H4 (cell line): ENCODE measurements around the gene JMY. TPM values are rescaled to one million over a fixed set of nuclear protein-coding genes. Genes with fewer than 3 reads are reported as not detected.
A peak's percentile ranks its signal among the peaks of the same experiment; 100 is the strongest.

Experiments
- DNase-seq: peaks from one replicate; pipeline ENCODE4 v3.0.0-alpha.2; 2015; ENCODE audit warnings: low spot score
- total RNA-seq: library from RNA; depleted of rRNA; stranded (reverse); fragments of >200 nt; shearing (Covaris generic); gene quantifications from 2 replicates; pipeline ENCODE4 v1.2.3, GENCODE V29; 2014; rRNA removed

Gene JMY
- total RNA-seq, 1 experiment from 2014 or later: 3.5 TPM

DNA sequence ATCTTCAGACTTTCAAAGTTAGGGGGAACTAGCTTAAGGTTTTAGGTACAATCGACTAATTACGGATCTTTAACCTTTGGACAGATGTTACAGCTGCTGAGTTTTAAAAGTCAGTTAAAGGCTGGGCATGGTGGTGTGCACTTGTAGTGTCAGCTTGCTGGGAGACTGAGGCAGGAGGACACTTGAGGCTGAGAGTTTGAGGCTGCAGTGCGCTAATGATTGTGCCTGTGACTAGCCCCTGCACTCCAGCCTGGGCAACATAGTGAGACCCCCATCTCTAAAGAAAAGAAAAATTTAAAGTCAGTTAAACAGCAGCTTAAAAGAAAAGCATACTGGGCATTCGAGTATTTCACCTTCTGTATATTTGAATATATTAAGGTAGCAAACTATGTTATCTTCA is 51.4 kb downstream of the JMY start:
- no peak for DNase-seq

DNA sequence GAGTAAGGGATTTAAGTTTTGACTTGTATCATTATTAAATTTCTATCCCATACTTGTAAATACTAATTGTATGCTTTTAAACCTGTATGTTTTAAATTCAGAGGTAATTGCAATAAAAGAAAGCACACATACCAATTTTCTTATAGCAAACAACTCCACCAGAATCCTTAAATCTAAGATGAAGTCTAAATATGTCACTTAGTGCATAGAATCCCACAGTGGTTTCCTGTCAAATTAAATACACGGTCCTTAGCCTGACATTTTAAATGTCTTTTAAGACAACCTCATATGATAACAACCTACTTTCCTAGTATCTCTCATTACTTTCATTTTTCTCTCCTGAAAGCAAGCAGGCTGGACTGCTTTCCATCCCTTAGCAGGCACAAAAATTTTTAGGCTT is 52.0 kb downstream of the JMY start:
- no peak for DNase-seq

DNA sequence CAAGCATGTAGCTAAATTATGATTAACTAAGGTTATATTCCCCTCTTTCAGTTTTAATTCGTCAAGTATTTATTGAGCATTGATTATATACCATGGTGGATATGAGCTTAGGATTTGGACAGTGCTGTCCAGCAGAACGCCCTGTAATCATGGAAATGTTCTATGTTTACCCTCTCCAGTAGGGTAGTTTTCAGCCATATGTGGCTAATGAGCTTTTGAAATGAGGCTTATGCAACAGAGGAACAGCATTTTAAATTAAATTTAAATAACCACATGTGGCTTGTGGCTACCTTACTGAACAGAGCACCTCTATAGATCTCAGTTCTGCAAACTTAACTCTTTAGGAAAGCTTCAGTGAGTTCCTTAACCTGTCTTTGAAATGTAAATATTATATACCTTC is 59.1 kb downstream of the JMY start:
- DNase-seq: no peak

DNA sequence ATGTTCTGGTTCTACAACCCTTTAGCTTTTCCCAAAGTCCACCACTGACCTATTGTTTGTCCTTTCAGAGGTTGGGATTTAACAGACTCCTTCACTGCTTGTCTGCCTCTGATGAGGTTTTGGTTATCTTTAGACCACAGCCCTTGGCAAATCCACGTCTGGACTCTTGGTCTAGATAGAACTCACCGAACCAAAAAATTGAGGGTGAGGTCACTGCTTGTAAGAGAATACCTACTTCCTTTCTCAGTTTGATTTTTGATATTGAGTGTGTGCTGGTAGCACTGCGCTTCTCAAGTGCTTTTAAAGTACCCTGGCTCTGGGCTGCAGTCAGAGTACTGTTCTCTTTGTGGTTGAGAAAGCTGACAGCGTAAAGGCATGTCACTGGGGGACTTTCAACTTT is 61.7 kb downstream of the JMY start:
- no peak for DNase-seq

DNA sequence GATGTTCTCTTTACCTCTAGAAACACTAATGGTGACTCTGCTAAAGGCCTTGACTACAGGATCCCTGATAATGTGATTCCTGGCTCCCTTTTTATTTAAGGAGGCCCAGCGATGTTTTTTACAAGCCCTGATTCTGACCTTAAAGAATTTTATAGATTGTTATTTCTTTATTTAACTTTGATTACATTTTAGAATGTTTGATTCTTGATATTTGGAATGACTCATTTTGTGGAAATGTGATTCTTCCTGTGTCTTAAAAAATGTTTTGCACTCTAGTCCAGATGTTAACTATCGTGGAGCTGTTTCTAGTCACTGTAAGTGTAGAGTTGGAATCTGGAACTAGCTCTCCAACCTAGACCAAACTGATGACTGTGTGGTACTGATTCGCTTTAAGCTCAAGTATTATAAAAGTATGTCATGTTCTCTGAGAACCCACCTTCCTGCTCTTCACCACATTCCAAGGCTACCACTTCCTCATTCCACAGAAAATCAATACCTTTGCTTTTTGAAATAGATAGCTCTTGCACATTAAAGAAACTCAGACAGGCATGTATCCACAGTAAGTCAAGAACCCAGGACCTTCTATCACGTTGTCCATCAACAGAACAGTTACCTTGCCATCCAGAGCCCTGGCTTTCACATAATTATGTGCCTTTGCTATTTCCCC is 65.2 kb downstream of the JMY start:
- DNase-seq: no peak

DNA sequence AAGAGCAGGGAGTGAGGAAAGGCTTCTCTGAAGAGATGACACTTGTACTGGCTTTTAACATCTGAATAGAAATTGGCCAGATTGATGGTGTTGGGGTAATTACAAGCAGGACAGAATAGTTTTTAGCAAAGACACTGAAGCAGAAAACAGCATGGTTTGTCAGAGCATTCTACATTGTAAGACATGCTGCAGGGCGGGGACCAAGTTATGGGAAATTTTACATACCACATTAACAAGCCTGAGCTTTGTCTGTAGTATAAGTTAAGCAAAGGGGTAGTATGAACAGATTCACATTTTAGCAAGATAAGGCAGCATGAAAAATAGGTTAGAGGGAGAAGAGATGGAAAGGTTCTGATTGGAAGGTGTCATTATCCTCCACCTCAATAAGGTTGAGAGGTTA is 66.5 kb downstream of the JMY start:
- no peak for DNase-seq

DNA sequence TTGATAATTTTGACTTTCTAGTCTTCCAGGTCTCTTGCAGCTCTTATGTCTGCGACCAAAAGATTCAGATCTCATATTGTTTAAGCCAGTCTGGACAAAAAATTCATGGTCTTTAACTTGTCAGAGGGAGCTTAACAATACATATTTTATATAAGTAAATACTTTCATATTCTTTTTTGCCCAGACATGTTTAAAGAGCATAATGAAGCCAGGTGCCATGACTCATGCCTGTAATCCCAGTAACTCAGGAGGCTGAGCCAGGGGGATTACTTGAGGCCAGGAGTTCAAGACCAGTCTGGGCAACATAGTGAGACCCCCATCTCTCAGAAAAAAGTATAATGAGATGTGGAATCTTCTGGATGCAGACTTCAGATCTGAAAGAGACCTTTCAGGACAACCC is 69.8 kb downstream of the JMY start:
- DNase-seq: no peak

DNA sequence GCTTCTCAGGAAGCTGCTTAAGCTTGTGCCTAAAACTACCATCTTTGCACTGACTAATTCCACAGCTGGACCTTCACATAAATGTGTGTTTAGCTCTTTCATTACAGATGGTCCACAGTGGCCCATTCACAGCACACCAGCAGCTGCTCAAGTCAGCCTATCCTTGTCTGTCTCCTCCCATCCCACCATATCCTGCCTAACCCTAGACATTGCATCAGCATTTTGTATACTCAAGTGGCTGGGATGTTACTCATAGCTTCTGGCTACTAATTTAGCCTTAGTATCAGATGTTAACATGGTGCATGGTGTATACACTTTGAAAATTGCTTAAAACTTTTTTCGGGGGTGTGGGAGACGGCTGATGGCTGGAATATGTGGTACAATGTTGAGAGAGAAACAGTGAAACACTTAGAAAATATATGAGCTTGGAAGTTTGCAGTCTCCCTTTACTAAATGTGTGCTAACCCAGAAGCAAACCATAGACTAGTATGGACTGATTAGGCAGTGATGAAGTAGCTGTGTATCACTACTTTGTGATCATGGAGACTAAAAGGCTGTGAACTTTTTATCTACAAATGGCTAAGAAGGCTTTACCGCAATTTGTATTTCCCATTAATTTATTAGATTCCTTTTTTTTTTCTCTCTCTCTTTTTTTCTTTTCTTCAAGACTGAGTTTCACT is 83.1 kb downstream of the JMY start:
- peak; percentile 80 for DNase-seq

DNA sequence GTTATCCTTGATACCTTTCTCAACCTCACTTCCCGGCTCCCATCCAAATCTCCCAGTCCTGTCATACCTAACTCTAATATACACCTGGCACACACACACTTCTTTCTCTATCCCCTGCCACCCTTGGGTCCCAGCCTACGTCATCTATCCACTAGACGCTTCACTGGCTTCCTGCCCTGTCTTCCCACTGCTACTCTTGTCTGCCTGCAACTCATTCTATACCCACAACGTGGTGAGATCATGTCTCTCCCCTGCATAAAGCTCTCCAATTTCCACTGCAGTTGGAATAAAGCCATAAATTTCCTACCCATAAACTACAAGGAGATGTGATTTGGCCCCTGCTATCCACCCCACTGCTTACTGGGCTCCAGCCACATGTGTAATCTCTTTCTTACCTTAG is 93.5 kb downstream of the JMY start:
- DNase-seq: no peak

DNA sequence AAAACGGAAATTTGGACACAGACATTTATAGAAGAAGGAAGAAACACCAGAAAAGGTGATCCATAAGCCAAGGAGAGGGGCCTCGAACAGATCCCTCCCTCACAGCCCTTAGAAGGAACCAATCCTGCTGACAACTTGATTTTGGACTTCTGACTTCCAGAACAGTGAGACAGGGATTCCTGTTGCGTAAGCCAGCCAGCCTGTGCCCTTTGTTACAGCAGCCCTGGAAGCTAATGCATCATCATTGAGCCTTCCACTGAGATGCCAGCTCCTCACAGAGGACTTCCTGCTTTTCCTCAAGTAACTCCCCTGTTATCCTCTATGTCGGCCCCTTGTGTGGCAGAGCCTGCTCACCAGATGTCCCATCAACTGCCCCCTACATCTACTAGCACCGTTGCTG is 94.1 kb downstream of the JMY start:
- DNase-seq: no peak

DNA sequence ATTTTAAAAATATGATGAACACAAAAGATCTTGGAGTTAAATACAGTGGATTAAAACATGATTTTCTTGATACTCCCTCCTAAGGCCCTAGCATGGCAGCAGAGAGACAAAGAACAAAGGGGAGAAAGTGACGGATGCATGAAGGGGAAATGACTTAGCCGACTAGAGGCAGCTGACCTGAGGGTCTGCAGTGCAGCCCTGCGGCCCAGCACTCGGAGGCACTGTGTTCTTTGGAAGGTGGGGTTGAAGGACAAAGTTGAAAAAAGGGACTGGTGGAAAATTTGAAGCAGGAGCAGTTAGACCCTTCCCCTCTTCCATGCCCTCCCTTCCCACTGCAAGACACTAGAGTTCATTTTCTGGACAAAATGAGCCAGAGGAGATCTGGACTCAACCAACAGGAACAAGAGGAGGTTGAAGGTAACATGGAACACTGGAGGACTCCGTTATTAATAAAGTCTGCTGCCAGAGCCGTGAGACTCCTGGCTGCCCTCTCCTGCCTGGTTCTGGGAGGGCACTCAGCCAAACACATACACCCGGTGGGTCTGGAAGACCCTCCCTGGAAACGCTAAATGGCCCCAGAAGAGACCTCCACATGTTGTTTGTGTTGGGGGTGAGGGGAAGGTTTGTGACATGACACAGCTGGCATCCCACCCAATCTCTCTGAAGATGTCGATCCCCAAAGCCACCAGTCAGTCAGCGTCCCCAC is 98.1 kb downstream of the JMY start:
- DNase-seq: no peak

DNA sequence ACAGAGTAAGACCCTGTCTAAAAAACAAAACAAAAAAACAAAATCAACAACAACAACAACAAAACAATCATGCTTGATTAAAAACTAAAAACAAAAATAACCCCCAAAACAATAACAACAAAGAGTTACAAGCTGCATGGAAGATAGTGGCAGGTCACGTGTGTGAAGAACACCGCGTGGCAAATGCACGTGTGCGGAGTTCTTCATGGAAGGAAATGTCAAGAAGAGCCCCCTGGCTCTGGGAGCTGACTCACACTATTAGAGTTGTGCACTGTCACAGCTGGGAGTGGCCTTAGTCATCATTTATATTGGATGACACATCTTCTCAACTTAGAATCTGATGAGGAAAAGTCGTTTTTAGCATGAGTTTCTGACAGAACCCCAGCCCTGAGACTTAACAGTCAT is 110.5 kb downstream of the JMY start:
- DNase-seq: peak; percentile 39

DNA sequence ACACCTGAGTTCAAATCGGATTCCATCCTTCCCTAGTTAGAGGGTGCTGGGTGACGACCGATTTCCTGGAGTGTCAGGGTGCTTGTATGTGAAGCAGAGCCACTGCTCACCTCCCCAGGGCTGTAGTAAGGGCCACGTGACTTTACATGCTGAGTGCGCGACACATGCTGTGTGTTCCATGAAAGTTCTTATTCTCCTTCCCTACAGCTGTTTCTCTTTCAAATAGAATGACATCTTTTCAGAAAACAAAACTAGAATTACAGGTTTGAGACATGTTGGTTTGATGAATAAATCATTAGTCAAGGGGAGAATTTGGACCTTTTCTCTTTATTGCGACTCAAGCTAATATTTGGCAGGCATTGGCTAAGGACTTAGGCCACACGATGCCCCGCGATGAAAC is 113.1 kb downstream of the JMY start:
- no peak for DNase-seq

DNA sequence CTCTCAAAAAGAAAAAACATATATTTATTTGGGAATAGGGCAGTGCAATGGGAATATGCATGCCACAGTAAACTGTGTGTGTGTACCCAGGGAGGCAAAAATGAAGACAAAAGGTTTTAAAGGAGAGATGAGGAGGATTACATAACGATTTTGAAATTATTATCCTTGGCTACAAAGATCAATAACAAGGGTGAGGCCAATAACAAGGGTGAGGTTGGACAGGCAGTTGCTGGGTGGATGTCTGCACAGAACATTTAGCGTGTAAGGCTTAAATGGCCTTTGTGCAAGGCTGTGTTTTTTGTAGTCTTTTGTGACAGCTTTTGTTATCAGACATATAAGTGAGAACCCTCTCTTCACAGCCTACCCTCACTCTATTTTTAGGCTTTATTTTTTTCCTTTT is 114.0 kb downstream of the JMY start:
- no peak for DNase-seq

DNA sequence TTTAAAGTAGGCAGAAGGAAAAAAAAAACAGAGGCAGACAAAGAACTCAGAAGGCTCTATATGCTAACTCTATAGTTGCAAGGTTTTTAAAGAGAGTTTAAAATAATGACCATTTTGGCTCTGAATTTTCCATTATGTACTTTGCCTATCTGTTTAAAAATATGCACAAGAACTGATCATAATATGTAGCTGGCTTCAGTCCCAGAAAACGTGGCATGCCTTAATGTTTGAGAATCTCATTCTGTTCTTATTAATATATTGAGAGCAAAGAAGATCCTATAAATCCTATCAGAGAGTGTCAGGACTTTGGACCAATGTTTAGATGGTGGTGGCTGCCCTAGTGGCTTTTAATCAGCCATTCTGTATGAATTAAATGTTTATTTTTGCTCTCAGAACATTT is 121.5 kb downstream of the JMY start:
- no peak for DNase-seq

Other genes starting within 250 kb of the JMY start
- gene DMGDH, start 166.5 kb upstream of the JMY start, total RNA-seq: 0.37 TPM in 1 of 2 replicates, not detected in the other
- gene BHMT2, start 166.4 kb upstream of the JMY start, total RNA-seq: not detected in 2 replicates
- not detected in 2 replicates for gene BHMT, start 124.3 kb upstream of the JMY start, total RNA-seq